Fibroblast of skin of scalp (primary cell): Measurements from ENCODE around the gene NCR3LG1. TPM values are rescaled to one million over a fixed set of nuclear protein-coding genes. Genes with fewer than 3 reads are reported as not detected.

Experiments used
- DNase-seq: peaks from one replicate; pipeline ENCODE4 v3.0.0-alpha.2; 2013
- polyA plus RNA-seq, 2 experiments: library from polyadenylated mRNA; unstranded; fragments of 120-200 nt; gene quantifications; one replicate each; pipeline ENCODE4 v1.2.1, GENCODE V29; 2013; ENCODE audit not compliant: insufficient read length in 2 of 2

The NCR3LG1 gene
- 0.67 TPM for polyA plus RNA-seq (2013, experiment 1 of 2; ENCODE audit: insufficient read length)
- polyA plus RNA-seq (2013, experiment 2 of 2; ENCODE audit: insufficient read length), result 0.89 TPM

GRCh38 chr11:17351510-17352176, at the start of gene NCR3LG1:
Gene NCR3LG1, plus strand, starts transcription at chr11:17351800. Its CDS starts 170 bp downstream, at chr11:17351970.
- peak; percentile 42 for DNase-seq

GRCh38 chr11:17313349-17314231, 38.0 kb upstream of the NCR3LG1 start:
- DNase-seq, result no peak

GRCh38 chr11:17314232-17314547, 37.4 kb upstream of the NCR3LG1 start:
- DNase-seq, result peak; percentile 74

- DNase-seq, result no peak
Measured at GRCh38 chr11:17314904-17315426, 36.6 kb upstream of the NCR3LG1 start.

- no peak for DNase-seq
Measured at GRCh38 chr11:17328871-17329494, 22.6 kb upstream of the NCR3LG1 start.

- DNase-seq, result no peak
Measured at GRCh38 chr11:17331669-17332068, 19.9 kb upstream of the NCR3LG1 start.

- DNase-seq, result no peak
Measured at GRCh38 chr11:17333799-17334586, 17.6 kb upstream of the NCR3LG1 start.

- DNase-seq, result peak; percentile 4
Measured at GRCh38 chr11:17343257-17343656, 8.3 kb upstream of the NCR3LG1 start.

- DNase-seq, result peak; percentile 82
Measured at GRCh38 chr11:17343907-17344306, 7.7 kb upstream of the NCR3LG1 start.

- DNase-seq, result no peak
Measured at GRCh38 chr11:17347676-17348075, 3.9 kb upstream of the NCR3LG1 start.

GRCh38 chr11:17350455-17351171, 987 bp upstream of the NCR3LG1 start:
- DNase-seq, result no peak

GRCh38 chr11:17351172-17351509, 459 bp upstream of the NCR3LG1 start:
- DNase-seq, result peak; percentile 4

GRCh38 chr11:17352950-17353820, 1.6 kb downstream of the NCR3LG1 start:
- DNase-seq, result peak; percentile 75

- DNase-seq, result no peak
Measured at GRCh38 chr11:17353821-17354600, 2.4 kb downstream of the NCR3LG1 start.

GRCh38 chr11:17354601-17354991, 3.0 kb downstream of the NCR3LG1 start:
- peak; percentile 73 for DNase-seq

- no peak for DNase-seq
Measured at GRCh38 chr11:17366495-17366894, 14.9 kb downstream of the NCR3LG1 start.

- no peak for DNase-seq
Measured at GRCh38 chr11:17368551-17368950, 17.0 kb downstream of the NCR3LG1 start.

- DNase-seq, result no peak
Measured at GRCh38 chr11:17369094-17369493, 17.5 kb downstream of the NCR3LG1 start.

- DNase-seq, result no peak
Measured at GRCh38 chr11:17369684-17370243, 18.2 kb downstream of the NCR3LG1 start.
